ENCODE results near the gene SEMA5B. TPM values are rescaled to one million over a fixed set of nuclear protein-coding genes. Genes with fewer than 3 reads are reported as not detected.
A peak's percentile ranks its signal among the peaks of the same experiment; 100 is the strongest.

The SEMA5B gene
- polyA plus RNA-seq, 1 donor (not counting 4 experiments of a cell fraction or from before 2014, with no cell fraction given) = 0.04 TPM

GRCh38 chr3:122941228-122942206 lies 86.0 kb downstream of the SEMA5B start:
- Histone ChIP-seq H3K36me3 (ENCODE audit: control insufficient read depth in 2 of 2, extremely low read depth in 1 of 2, insufficient read depth in 2 of 2, low read length in 2 of 2) (no peaks in the 10 kb centered on the region), H3K27me3 (ENCODE audit: control insufficient read depth, extremely low read depth, insufficient read depth, low read length) (no peaks in the 10 kb centered on the region), H3K79me2 (ENCODE audit: control insufficient read depth, insufficient read depth, low read length) (no peaks in the 10 kb centered on the region), H4K20me1 (ENCODE audit: control insufficient read depth, extremely low read depth, insufficient read depth, low read length) (no peaks in the 10 kb centered on the region), H3K4me1 (ENCODE audit: control insufficient read depth, extremely low read depth, insufficient read depth, low read length) (peaks cover 9% of the 10 kb centered on the region), H3K27ac (ENCODE audit: control insufficient read depth, insufficient read depth, low read length) (no peak overlapping the region), H3K9me1 (ENCODE audit: control insufficient read depth, extremely low read depth, insufficient read depth, low read length) (no peaks in the 10 kb centered on the region), H3K9me3 (ENCODE audit: control insufficient read depth, low read depth, low read length) (no peaks in the 10 kb centered on the region), H2AFZ (ENCODE audit: control insufficient read depth, low read length) (no peak overlapping the region), H3K9ac (ENCODE audit: control insufficient read depth, extremely low read depth, insufficient read depth, low read length) (no peak overlapping the region), H3K4me3 (ENCODE audit: control insufficient read depth in 2 of 3, extremely low read depth in 1 of 3, insufficient read depth in 2 of 3, low read depth in 1 of 3, low read length in 3 of 3) (no peak overlapping the region), H3K4me2 (ENCODE audit: control insufficient read depth, extremely low read depth, insufficient read depth, low read depth, low read length) (no peak overlapping the region)
- no peak for FAIRE-seq
- no peak for DNase-seq (ENCODE audit: low read depth, low spot score)
- dilution Hi-C loops (cut with MboI; ENCODE audit: extremely low pct_ligation_motif_present, low sequenced_read_pairs) = no loop called here
- no peak for TF ChIP-seq EZH2 (IDR thresholded peaks at IDR 0.05; ENCODE audit: low read length)
- peak in 2 of 3 experiments; percentile 35 to 49 for TF ChIP-seq CTCF (optimal IDR thresholded peaks at IDR 0.05 in 1 of 3, IDR thresholded peaks at IDR 0.05 in 1 of 3, conservative IDR thresholded peaks at IDR 0.05 in 1 of 3; ENCODE audit: extremely low read depth in 1 of 3, insufficient read depth in 2 of 3, low read length in 3 of 3)

- Histone ChIP-seq H3K9me1 (ENCODE audit: control insufficient read depth, extremely low read depth, insufficient read depth, low read length) (no peaks in the 10 kb centered on the region), H3K9me3 (ENCODE audit: control insufficient read depth, low read depth, low read length) (no peaks in the 10 kb centered on the region), H2AFZ (ENCODE audit: control insufficient read depth, low read length) (no peak overlapping the region), H3K79me2 (ENCODE audit: control insufficient read depth, insufficient read depth, low read length) (no peaks in the 10 kb centered on the region), H3K9ac (ENCODE audit: control insufficient read depth, extremely low read depth, insufficient read depth, low read length) (no peak overlapping the region), H3K27ac (ENCODE audit: control insufficient read depth, insufficient read depth, low read length) (no peak overlapping the region), H3K27me3 (ENCODE audit: control insufficient read depth, extremely low read depth, insufficient read depth, low read length) (no peaks in the 10 kb centered on the region), H3K4me3 (ENCODE audit: control insufficient read depth in 2 of 3, extremely low read depth in 1 of 3, insufficient read depth in 2 of 3, low read depth in 1 of 3, low read length in 3 of 3) (no peak overlapping the region), H3K36me3 (ENCODE audit: control insufficient read depth in 2 of 2, extremely low read depth in 1 of 2, insufficient read depth in 2 of 2, low read length in 2 of 2) (no peaks in the 10 kb centered on the region), H3K4me2 (ENCODE audit: control insufficient read depth, extremely low read depth, insufficient read depth, low read depth, low read length) (no peak overlapping the region), H3K4me1 (ENCODE audit: control insufficient read depth, extremely low read depth, insufficient read depth, low read length) (peaks cover 15% of the 10 kb centered on the region), H4K20me1 (ENCODE audit: control insufficient read depth, extremely low read depth, insufficient read depth, low read length) (no peaks in the 10 kb centered on the region)
- dilution Hi-C loops (cut with MboI; ENCODE audit: extremely low pct_ligation_motif_present, low sequenced_read_pairs) = no loop called here
- no peak for DNase-seq (ENCODE audit: low read depth, low spot score)
- no peak for FAIRE-seq
- TF ChIP-seq EZH2 (IDR thresholded peaks at IDR 0.05; ENCODE audit: low read length) = no peak
- TF ChIP-seq CTCF (optimal IDR thresholded peaks at IDR 0.05 in 1 of 3, IDR thresholded peaks at IDR 0.05 in 1 of 3, conservative IDR thresholded peaks at IDR 0.05 in 1 of 3; ENCODE audit: extremely low read depth in 1 of 3, insufficient read depth in 2 of 3, low read length in 3 of 3) = no peak
Measured at GRCh38 chr3:122940628-122941086, 86.9 kb downstream of the SEMA5B start.
